Measurements from ENCODE around the gene ANK3. TPM values are rescaled to one million over a fixed set of nuclear protein-coding genes. Genes with fewer than 3 reads are reported as not detected.

Gene ANK3
- total RNA-seq, 2 experiments from 2014 or later, result 60.5 to 61.9 TPM

DNA sequence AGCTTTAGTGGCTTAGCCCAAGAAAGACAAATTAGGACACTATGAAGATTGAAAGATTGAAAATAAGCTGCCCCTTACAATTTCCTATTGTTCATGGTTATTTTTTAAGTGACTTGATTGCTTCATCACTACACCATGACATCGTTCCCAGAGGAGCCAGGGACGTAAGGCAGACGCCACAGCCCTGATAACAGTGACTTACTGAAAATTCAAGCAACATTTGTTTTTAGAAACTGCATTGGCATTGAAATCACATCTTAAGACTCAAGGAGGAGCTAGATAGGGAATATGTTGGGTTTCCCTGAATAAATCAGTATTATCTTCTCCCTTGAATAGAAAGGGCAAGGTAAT lies 38.7 kb upstream of the ANK3 start:
- H3K4me1 Mint-ChIP-seq (ENCODE audit: low read depth), result no peaks in the 10 kb centered on the region
- peaks cover 6% of the 10 kb centered on the region for H3K36me3 Mint-ChIP-seq (ENCODE audit: low read depth)
- no peak overlapping the region for H3K4me3 Mint-ChIP-seq
- intact Hi-C loops (cut with DNase I, micrococcal nuclease), result loop anchor here in 1 of 2 experiments (5.0 kb wide), 1 partner anchor 601 kb away; no protein-coding TSS in a partner anchor
- Histone ChIP-seq H3K4me1 (ENCODE audit: insufficient read depth, low read length) (no peaks in the 10 kb centered on the region), H3K27me3 (ENCODE audit: control insufficient read depth in 1 of 2, insufficient read depth in 2 of 2, low read length in 2 of 2) (no peaks in the 10 kb centered on the region), H3K9me3 (ENCODE audit: control insufficient read depth in 1 of 2, insufficient read depth in 1 of 2, low read length in 2 of 2) (no peaks in the 10 kb centered on the region), H3K27ac (ENCODE audit: low read depth in 1 of 2, low read length in 2 of 2) (no peak overlapping the region), H3K4me3 (ENCODE audit: low read length) (no peak overlapping the region), H3K36me3 (ENCODE audit: insufficient read depth, low read length) (no peaks in the 10 kb centered on the region)
- TF ChIP-seq, protein P1, sequence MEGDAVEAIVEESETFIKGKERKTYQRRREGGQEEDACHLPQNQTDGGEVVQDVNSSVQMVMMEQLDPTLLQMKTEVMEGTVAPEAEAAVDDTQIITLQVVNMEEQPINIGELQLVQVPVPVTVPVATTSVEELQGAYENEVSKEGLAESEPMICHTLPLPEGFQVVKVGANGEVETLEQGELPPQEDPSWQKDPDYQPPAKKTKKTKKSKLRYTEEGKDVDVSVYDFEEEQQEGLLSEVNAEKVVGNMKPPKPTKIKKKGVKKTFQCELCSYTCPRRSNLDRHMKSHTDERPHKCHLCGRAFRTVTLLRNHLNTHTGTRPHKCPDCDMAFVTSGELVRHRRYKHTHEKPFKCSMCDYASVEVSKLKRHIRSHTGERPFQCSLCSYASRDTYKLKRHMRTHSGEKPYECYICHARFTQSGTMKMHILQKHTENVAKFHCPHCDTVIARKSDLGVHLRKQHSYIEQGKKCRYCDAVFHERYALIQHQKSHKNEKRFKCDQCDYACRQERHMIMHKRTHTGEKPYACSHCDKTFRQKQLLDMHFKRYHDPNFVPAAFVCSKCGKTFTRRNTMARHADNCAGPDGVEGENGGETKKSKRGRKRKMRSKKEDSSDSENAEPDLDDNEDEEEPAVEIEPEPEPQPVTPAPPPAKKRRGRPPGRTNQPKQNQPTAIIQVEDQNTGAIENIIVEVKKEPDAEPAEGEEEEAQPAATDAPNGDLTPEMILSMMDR (IDR thresholded peaks at IDR 0.05), result no peak
- POLR2A ChIA-PET, result no interaction called here
- no peak for ATAC-seq (ENCODE audit: poor library complexity)
- DNase-seq, result no peak
- CTCF ChIA-PET, result no interaction called here
- no peak overlapping the region for H3K27ac Mint-ChIP-seq
- no peaks in the 10 kb centered on the region for H3K27me3 Mint-ChIP-seq
- H3K9me3 Mint-ChIP-seq, result no peaks in the 10 kb centered on the region

DNA sequence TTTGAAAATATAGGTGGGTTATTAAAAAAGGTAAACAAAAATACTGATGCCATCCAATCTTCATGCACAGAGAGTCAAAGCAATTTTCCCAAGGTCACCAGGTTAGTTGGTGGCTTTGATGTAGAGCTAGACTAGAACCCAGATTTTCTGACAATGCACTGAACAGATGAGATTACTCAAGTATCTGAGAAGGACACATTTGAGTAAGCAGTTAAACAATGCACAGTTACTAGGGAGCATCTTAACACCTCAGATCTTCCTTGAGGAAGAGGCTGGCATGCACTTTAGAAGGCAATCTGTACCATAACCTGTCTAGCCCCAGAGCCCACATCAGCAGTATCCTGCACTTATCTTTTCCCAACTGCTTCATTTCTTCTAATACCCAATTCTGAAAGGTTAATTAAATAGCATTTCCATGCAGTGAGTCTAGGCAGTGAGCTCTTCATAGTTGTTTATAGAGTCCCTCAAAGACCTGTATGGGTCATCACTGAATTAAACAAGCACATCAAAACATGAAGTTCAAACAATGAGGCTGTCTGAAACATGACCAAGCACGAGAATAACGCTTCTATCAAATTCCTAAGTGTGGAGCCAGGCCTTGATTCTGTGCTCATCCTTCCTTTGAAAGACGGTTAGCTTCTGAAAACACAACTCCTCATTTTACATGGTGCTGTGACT lies 38.2 kb upstream of the ANK3 start:
- Histone ChIP-seq H3K4me3 (ENCODE audit: low read length) (no peak overlapping the region), H3K27me3 (ENCODE audit: control insufficient read depth in 1 of 2, insufficient read depth in 2 of 2, low read length in 2 of 2) (no peaks in the 10 kb centered on the region), H3K9me3 (ENCODE audit: control insufficient read depth in 1 of 2, insufficient read depth in 1 of 2, low read length in 2 of 2) (no peaks in the 10 kb centered on the region), H3K36me3 (ENCODE audit: insufficient read depth, low read length) (no peaks in the 10 kb centered on the region), H3K27ac (ENCODE audit: low read depth in 1 of 2, low read length in 2 of 2) (no peak overlapping the region), H3K4me1 (ENCODE audit: insufficient read depth, low read length) (no peaks in the 10 kb centered on the region)
- POLR2A ChIA-PET, result no interaction called here
- CTCF ChIA-PET, result no interaction called here
- TF ChIP-seq, protein P1 (IDR thresholded peaks at IDR 0.05), result no peak
- DNase-seq (no peak), ATAC-seq (ENCODE audit: poor library complexity) (no peak)
- H3K9me3 Mint-ChIP-seq, result no peaks in the 10 kb centered on the region
- no peak overlapping the region for H3K27ac Mint-ChIP-seq
- H3K27me3 Mint-ChIP-seq, result no peaks in the 10 kb centered on the region
- H3K4me1 Mint-ChIP-seq (ENCODE audit: low read depth), result no peaks in the 10 kb centered on the region
- no peak overlapping the region for H3K4me3 Mint-ChIP-seq
- peaks cover 5% of the 10 kb centered on the region for H3K36me3 Mint-ChIP-seq (ENCODE audit: low read depth)
- intact Hi-C loops (cut with DNase I, micrococcal nuclease), result loop anchor here in 1 of 2 experiments (5.0 kb wide), 1 partner anchor 601 kb away; no protein-coding TSS in a partner anchor

DNA sequence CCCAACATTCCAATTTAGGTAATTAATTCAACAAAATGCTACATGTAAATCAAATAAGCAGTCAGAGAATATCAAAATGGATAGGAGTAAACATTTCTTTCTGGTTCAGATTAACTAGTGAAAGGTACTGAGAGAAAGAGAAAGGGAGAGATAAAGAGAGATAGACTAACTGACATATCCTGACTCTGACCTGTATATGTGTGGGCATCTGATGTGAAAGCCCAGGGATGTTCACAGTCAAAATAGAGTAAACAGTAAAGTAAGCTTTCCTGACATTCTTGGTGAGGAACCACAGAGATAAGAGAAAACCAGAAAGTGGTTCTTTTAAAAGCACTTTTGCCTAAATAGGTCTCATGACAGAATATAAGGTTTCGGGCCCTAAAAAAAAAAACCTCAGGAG lies 37.5 kb upstream of the ANK3 start:
- Mint-ChIP-seq H3K4me1 (ENCODE audit: low read depth) (no peaks in the 10 kb centered on the region), H3K36me3 (ENCODE audit: low read depth) (peaks cover 5% of the 10 kb centered on the region), H3K9me3 (no peaks in the 10 kb centered on the region), H3K27ac (no peak overlapping the region), H3K4me3 (no peak overlapping the region), H3K27me3 (no peaks in the 10 kb centered on the region)
- Histone ChIP-seq H3K4me3 (ENCODE audit: low read length) (no peak overlapping the region), H3K27me3 (ENCODE audit: control insufficient read depth in 1 of 2, insufficient read depth in 2 of 2, low read length in 2 of 2) (no peaks in the 10 kb centered on the region), H3K27ac (ENCODE audit: low read depth in 1 of 2, low read length in 2 of 2) (no peak overlapping the region), H3K9me3 (ENCODE audit: control insufficient read depth in 1 of 2, insufficient read depth in 1 of 2, low read length in 2 of 2) (no peaks in the 10 kb centered on the region), H3K4me1 (ENCODE audit: insufficient read depth, low read length) (no peaks in the 10 kb centered on the region), H3K36me3 (ENCODE audit: insufficient read depth, low read length) (no peaks in the 10 kb centered on the region)
- ATAC-seq (ENCODE audit: poor library complexity) (no peak), DNase-seq (no peak)
- POLR2A ChIA-PET, result no interaction called here
- intact Hi-C loops (cut with DNase I, micrococcal nuclease), result loop anchor here in 1 of 2 experiments (5.0 kb wide), 1 partner anchor 600 kb away; no protein-coding TSS in a partner anchor
- TF ChIP-seq, protein P1 (IDR thresholded peaks at IDR 0.05), result no peak
- CTCF ChIA-PET, result no interaction called here
